Measurements from ENCODE around the gene MVB12B. TPM values are rescaled to one million over a fixed set of nuclear protein-coding genes. Genes with fewer than 3 reads are reported as not detected.

MVB12B gene
- total RNA-seq, 1 experiment from 2014 or later = not detected

DNA sequence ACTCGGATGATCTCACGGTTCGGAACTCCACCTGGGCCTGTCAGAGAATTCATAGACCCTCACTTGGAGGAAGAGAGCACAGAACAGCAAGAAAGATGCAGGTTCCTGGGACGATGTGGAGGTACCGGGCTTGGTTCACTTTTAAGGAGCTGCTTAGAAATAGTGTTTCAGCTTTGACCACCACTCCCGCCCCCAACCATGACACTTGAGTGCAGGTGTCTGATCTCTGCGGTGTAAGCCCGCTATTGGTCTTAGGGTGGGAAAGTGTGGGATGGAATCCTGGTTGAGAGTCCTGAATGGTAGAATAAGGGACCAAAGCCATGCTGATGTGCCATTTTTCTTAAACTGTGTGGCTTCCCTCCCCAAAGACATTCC lies 189.9 kb downstream of the MVB12B start:
- DNase-seq (ENCODE audit: low spot score) = no peak

- DNase-seq (ENCODE audit: low spot score) = no peak
Measured at GRCh38 chr9:126516936-126517832, 190.6 kb downstream of the MVB12B start.

DNA sequence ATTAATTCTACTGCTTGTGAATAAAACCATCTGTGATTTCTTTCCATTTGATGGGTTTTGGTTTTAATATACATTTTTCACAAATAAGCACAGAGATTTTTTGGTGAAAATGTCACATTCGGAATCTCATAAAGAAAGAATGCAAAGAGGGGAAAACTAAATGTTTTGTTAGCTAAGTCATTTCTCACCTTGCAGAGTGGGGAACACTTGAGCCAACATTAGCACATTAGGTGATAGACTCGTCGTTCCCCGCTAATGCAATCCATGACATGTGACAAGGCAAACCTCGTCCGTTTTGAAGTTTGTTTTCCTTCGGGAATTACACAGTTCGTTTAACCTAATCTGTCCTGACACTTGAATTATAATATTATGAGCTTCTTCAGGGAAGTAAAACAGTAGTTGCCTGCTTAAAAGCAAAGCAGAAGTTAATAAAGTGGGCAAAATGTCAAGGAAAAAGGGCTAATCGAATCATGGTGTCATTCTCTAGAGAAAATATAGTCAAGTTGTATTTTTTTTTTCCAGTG lies 191.3 kb downstream of the MVB12B start:
- no peak for DNase-seq (ENCODE audit: low spot score)

DNA sequence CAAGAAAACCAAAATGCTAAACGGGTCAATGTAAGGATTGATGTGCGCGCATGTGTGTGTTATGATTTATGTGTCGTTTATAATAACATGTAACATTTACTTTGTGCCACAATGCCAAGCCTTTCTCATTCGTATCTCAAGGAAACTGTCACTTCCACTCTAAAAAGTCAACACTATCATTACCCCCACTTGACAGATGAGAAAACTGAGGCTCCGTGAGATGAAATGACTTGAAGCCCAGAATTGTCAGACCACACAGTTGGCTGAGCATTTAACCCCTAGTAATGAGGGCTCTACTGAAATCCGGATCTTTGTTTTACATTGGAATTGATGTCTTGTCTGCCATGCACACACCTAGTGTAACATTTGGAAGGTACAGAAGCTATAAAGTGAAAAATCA lies 192.1 kb downstream of the MVB12B start:
- no peak for DNase-seq (ENCODE audit: low spot score)

DNA sequence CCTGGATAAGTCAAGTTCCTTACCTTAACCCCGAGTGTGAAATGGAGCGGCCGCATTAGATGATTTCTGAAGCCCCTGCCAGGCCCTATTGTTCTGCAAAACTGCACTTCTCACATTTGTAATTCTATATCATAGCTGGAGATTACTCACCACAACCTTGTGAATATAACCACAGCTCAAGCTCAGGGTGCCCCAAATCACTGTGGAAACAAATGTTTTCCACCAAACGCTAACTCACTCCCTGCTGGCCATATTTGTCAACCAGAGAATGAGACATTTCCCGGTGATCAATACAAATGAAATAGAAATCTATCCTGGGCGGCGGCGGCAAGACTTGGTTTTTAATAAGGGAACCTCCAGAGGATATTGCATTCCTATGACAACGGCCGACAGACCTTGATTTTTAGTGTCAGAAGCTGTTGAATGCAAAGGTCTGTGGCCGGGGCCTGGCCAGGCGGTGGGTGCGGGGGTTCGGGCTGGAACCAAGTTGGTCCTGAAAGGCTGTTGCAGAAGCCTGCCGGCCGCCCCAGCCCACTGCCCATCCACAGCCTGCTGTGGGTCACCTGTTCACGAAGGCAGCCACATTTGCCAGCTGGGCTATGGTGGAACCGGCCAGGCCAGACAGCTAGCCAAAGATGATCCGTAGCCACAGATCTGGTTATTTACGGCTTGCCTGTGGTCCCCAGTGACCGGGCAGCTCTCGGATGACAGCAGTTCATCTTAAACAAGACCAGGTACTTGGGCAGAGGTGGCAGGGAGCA lies 193.2 kb downstream of the MVB12B start:
- no peak for DNase-seq (ENCODE audit: low spot score)

DNA sequence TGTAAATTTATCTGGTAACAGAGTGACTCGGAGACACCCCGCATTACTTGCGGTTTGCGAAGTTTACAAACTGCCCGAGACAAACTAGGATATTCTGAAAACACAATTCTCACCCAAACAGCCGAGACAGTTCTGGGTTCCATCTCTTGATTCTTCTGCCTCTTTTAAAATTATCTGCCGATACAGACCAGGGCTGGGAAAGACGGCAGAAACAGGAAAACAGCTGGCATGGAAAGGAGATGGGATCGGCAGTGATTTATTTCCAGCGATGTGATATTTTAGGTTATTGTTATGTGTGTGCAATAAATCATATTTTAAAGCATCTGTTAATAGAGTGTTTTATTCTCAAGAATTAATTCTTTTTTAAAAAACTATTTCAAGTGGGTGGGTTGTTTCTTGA lies 193.8 kb downstream of the MVB12B start:
- no peak for DNase-seq (ENCODE audit: low spot score)

DNA sequence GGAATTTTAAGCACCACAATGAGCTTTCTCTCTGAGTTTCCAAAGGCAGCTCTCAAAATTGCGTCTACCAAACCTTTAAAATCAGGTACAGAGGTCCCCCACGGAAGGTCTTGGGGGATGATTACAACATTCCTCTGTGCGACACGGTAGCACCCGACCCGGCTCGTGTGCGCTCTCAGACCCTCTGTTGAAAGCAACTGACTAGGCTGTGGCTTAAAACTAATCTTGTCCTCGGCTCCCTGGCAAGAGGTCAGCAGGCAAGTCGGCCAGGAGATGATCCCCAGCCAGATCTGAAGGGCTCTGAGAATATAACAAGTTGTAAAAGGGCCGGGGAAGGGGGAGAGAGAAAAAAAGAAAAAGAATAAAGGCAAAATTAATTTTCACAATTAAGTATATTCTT lies 194.5 kb downstream of the MVB12B start:
- DNase-seq (ENCODE audit: low spot score) = no peak

GRCh38 chr9:126521551-126521950 lies 194.9 kb downstream of the MVB12B start:
- DNase-seq (ENCODE audit: low spot score) = no peak

GRCh38 chr9:126521976-126522590 lies 195.5 kb downstream of the MVB12B start:
- DNase-seq (ENCODE audit: low spot score) = no peak

DNA sequence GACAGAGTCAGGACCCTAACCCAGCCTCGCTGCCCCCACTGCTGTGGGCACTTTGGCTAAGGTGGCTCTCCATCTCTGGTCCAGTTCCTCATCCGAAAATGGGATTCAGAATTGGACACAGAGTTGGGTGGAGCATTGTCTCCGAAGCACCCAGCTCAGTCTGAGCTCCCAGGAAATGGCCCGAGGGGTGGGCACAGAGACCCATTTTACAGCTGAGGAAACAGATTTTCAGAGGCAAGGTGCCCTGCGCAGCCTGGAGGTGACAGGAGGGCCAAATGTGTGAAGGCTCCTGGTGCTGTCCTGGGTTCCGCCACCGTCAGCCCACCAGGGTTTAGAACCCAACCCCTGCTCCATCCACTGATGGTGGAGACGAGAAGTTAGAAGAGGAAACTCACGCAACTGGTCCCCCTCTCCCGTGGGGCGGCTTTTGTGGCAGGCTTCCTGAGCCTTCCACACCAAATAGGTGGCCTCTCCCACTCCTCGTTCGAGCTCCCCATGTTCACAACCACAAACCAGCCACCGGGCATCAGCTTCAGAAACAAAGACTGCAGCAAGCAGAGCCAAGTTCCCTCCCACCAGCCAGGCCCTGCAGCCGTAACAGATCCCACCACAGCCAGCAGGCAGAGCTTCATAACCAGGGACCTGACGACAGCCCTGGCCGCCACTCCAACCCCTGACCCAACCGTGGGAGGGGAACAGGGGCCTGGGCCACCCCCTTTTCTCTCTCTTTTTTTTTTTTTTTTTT lies 196.2 kb downstream of the MVB12B start:
- DNase-seq (ENCODE audit: low spot score) = no peak

- DNase-seq (ENCODE audit: low spot score) = no peak
Measured at GRCh38 chr9:126523611-126524111, 197.0 kb downstream of the MVB12B start.

- DNase-seq (ENCODE audit: low spot score) = no peak
Measured at GRCh38 chr9:126524353-126525077, 197.9 kb downstream of the MVB12B start.

DNA sequence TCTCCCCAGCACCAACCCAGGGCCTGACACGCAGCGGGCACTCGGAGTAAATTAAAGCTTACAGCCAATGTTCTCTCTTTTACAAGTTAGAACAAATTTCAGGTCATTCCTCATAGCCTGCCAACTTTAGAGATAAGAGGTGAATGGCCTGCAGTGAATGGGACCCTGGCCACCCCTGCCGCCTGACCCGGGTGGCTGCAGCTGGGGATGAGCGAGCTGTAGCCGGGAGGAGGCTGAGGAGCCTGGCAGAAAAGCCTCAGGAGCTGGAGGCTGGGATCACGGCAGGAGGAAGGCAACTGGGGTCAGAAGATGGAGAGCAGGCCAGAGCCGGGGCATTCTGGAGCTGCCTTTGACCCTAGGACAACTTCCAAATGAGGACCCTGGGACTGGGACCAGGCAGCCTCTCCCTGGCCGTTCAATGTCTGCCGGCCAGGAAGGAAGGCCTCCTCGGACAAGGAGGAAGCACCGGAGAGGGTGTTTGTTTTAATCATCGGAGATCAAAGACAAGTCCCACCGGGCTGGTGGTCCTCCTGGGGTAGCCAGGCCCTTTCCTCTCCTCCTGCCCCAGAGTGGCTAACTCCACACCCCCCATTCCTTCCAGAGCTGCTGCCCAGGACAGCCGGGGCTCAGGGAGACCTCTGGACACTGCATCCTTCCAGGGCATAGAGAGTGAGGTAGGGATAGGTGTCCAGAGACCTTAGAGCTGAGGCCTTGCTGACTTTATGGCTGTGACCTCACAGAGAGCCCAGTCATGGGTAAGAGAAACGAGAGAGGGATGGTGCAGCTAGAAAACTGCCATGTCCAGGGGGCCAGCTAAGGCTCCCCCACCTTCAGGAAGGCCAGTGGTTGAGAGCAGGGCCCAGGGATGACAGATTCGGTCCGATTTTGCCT lies 199.8 kb downstream of the MVB12B start:
- DNase-seq (ENCODE audit: low spot score) = no peak

DNA sequence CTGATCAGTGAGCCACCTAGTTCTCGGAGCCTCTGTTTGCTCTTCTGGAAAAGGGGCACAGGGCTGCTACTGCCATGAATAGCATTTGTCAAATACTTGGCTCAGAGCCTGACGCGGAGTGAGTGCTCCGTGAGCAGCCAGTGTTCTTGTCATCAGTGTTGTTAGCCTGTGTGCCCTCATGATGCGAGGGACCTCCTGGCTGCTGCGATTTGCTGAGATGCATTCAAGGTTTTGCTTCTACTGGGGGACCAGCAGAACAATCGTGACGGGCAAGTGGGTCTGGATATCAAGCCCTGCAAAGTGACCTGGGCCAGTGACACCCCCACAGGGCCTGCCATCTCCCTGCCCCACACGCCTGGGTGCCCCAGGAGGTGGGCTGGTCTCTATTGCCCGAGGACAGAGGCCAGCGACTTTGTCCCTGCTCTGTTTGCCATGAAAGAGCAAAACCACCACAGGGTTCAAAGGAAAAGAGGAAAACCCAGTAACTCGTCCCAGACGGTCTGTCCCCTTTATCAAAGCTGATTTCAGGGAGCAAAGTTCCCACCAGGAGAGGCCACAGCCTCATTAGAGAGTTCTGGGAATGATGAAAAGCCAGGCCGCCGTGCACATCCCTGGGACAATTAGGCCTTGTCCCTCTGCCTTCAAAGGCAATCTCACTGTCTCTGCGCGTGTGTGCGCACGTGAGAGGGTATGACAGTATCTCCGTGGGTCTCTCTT lies 200.6 kb downstream of the MVB12B start:
- no peak for DNase-seq (ENCODE audit: low spot score)

GRCh38 chr9:126528111-126528510 lies 201.5 kb downstream of the MVB12B start:
- no peak for DNase-seq (ENCODE audit: low spot score)

- no peak for DNase-seq (ENCODE audit: low spot score)
Measured at GRCh38 chr9:126528915-126529314, 202.3 kb downstream of the MVB12B start.

GRCh38 chr9:126531035-126531571 lies 204.5 kb downstream of the MVB12B start:
- no peak for DNase-seq (ENCODE audit: low spot score)

GRCh38 chr9:126531591-126531990 lies 205.0 kb downstream of the MVB12B start:
- DNase-seq (ENCODE audit: low spot score) = no peak
